Stimulated activated CD8-positive, alpha-beta memory T cell treated with anti-CD3 and anti-CD28 coated beads, Interleukin-15, amount 100 ng/mL, for 4 hours (primary cell): ENCODE data around the gene ANAPC2.
A peak's percentile ranks its signal among the peaks of the same experiment; 100 is the strongest.

Source experiments
- DNase-seq, 2 donors: peaks; one replicate each; pipeline ENCODE4 v3.0.0-alpha.2; 2020; ENCODE audit warnings: low read depth in 2 of 2

The ANAPC2 gene

GRCh38 chr9:137227054-137227852 is 38.9 kb upstream of the ANAPC2 start, which contains the start of gene RNF224:
Gene RNF224, plus strand, starts transcription at chr9:137227502. Its CDS starts 834 bp downstream, at chr9:137228336.
- peak; percentile 58 to 62 for DNase-seq

DNA sequence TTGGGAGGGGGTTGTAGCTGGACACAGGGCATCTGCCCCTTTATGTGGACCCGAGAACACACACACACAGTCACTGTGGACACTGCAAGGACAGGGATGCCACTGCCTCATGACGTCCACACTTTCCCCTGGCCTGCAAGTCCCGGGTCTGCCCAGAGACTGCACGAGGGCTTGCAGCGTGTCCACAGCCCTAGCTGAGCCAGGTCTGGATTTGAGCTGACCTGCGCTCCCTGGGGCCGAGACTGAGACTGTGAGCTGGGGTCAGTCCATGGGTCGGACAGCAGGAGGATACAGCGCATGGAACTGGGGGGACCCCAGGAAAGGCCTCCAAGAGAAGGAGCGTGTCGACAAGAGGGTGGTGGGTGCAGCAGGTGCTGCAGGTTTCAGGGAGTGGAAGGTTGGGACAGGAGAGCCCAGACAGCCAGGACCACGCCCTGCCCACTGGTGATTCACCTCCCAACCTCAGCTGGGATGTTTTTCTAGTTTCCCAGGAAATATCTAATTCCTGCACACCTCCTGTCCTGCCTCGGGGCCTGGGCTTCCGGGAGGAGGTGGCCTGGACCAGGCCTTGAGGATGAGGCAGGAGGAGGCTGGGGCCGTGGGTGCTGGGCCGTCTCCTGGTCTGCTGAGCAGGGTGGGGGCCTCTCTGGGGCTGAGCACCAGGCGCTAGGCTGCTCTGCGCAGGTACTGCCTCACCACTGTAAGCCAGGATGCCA is 38.1 kb upstream of the ANAPC2 start:
- DNase-seq: no peak

- no peak for DNase-seq
These were observed 37.5 kb upstream of the ANAPC2 start for GRCh38 chr9:137225699-137226331.

- DNase-seq: no peak
These were observed 36.7 kb upstream of the ANAPC2 start, which contains the start of gene CYSRT1 for GRCh38 chr9:137224830-137225694. Gene CYSRT1, plus strand, starts transcription at chr9:137225174. Its CDS starts 448 bp downstream, at chr9:137225622.

DNA sequence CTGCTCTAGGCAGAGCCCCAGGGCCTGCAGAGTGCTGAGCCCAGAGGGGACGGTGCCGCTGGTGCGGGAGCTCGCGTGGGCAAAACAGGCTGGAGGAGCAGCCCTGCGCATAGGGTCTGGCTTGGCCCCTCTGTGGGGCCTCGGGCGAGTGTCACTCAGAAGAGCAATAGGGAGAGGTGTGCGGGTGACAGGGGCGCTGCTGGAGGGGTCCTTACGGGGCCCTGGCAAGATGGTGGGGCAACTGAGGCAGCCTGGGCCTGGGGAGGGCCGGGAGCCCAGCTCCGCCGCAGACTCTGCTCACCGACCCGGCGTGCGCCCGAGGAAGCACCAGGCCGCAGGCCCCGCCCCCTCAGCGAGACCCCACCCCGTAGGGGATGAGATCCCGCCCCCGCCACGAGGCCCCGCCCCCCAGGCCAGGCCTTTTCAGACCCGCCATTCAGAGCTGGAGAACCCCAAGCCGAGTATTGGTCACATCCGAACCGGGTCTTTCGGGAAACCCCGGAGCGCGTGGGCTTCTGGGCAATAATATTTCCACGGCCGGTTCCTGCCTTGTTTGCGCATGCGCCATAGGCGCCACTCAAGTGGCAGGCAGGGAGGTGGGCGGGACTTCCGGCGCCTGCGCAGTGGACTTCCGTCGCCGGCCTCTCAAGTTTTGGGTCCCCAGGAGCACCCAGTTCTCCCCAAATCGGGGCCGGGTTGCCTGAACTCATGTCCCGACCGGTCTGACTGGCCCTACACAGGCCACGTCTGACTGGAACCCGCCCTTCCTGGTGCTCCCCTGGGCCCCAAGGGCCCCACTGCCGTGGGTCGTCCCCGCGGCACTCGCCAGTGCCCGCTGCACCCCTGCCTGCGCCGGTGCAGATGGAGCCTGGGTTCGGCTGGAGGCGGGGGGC is 35.0 kb upstream of the ANAPC2 start:
- peak; percentile 95 to 98 for DNase-seq

DNA sequence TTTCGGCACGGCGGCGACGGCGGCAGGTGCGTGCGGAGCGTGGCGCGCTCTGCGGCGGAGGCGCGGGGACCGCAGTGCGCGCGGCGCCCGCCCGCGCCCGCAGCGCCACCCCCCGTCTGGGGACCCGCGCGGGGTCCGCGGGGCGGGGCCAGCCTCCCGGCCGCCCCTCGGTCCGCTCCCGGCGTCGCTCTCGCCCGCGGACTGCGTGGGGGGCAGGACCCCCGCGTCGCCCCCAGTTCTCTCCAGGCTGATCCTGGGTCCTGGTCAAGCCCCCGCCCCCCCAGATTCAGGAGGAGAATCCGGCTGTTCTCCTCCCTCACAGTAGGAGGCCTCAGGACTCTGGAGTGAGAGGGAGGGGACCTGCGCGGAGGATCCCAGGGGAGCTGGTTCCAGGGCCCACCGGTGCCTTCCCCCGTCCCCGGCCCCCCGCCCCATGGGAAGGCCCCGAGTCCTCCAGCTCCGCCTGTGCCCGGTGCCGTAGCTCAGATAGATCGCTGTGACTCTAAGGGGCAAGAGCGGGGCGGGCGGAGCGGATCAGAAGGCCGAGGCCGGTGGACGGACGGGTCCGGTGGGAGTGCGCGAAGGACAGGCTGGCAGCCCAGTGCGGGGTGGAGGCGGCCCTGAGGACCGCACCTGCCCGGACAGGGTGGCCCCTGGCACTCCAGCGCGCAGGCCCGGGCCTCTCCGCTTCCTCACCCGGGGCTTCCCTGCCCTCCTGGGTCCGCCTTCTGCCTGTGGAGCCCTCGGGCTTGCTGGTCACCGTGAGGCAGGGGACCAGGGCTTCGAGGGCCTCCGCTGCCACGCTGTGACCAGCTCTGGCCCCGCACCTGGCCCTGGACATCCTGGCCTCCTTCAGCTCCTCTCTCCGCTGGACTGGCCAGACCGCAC is 34.1 kb upstream of the ANAPC2 start, which contains the start of gene RNF208:
RNF208 (minus strand) TSS at position 51 of the 888 bp plus-strand sequence. CDS start 1,028 bp downstream, outside the sequence.
- no peak for DNase-seq

GRCh38 chr9:137221506-137222111 is 33.2 kb upstream of the ANAPC2 start:
- no peak for DNase-seq

DNA sequence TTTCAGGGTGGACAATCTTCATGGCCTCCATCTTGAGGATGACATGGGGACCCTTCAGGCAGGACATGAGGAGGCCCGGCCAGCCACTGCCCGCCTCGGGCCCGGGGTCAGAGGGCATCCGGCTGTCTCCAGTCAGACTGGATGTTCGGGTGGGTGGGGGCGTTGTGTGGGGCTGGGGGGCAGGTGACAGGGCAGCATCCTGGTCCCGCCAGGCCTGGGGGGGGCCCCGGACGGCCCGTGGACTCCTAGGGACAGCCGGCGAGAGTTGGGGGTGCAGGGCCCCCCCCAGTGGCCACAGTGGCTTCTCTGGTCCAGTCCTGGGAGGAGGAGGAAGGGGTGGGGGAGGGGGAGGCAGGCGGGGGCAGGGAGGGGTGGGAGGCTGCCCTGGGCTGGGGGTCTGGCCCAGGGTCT is 32.7 kb upstream of the ANAPC2 start:
- DNase-seq: no peak

DNA sequence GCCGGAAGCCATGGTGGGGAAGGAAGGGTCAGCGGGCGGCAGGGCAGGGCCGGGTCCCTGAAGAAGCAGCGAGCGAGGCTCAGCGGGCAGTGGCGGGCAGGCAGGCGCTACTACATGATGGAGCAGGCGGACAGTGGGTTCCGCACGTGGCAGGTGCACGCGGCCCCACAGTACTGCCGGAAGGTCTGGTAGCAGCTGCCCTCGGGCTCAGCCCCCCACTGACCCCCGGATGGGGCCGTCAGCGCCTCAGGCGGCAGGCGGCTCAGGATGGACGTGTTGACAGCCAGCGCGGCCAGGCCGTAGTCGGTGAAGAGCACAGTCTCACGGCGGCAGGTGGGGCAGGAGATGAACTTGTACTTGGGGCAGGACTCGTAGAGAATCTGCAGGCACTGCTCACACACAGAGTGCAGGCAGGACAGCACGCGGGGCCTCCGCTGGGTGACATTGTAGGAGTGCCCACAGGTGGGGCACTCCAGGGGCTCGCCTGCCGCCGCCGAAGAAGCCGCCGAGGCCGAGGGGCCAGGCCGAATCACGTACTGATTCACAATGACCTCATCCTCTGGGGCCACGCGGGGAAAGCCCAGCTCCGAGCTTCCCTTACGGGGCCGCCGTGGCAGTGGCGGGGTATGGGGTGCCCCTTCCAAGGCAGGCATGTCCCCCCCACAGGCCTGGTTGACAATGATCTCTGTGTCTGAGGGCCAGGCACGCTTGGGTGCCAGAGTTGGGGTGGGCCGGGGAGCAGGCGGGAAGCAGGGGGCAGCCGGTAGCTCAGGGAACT is 32.1 kb upstream of the ANAPC2 start:
- no peak for DNase-seq

GRCh38 chr9:137219757-137220316 is 31.5 kb upstream of the ANAPC2 start:
- DNase-seq: no peak

DNA sequence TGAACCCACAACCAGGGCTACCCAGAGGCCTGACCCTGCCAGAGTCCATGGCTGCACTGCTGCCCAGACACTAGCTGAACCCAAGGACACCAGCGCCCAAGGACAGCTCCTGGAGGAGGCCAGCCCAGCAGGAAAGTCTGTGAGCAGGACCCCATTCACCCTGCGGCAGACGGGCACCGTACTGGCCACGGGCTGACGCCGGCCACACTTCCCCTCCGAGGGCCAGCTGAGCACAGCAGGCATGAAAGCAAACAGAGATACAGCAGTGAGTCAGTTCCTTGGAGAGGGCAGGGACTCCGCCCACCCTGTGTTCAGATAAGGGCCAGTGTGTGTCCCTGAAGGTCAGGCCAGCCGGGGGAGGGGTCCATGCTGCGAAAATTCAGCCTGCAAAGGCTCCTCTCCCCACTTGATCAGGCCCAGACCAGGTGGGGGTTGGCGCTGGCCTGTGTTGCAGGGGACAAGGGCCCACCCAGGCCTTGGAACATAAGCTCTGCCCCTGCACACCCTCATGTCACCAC is 30.5 kb upstream of the ANAPC2 start:
- DNase-seq: no peak

GRCh38 chr9:137218212-137218753 is 29.9 kb upstream of the ANAPC2 start:
- no peak for DNase-seq

- DNase-seq: no peak
These were observed 29.2 kb upstream of the ANAPC2 start for GRCh38 chr9:137217276-137218211.

DNA sequence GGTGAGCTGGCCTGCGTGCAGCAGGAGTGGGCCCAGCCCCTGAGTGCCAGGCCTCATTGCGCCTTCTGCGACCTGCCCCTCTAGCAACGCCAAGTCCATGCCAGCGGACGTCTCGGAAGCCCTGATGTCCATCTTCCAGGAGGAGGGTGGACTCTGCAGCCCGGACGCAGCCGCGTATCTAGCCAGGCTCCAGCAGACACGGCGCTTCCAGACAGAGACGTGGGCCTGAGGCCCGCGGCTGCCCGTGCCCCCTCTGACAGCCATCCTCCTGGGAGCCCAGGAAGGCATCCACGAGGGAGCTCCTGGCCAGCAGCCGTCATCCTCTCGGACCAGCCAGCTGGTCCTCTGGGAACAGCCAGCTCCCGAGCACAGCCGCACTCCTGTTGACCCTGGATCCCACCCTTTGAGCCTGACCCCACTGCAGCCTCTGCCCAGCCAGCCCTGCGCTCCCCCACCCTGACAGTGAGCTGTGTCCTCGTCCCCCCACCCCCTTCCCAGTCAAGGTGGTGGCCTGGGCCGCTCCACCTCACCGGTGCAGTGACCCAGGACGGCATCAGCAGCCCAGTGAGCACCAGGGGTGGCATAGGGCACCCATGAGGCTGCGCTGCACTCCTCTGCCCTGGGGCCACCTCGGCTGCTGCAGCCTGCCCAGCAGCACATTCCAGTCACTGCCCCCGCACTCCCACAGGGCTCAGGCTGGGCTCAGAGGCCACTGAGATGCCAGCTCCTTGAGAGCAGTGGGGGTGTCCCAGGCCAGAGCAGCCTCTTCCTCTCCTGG is 28.0 kb upstream of the ANAPC2 start:
- no peak for DNase-seq
